ENCODE measurements around the gene RBM33. TPM values are rescaled to one million over a fixed set of nuclear protein-coding genes. Genes with fewer than 3 reads are reported as not detected.
A peak's percentile ranks its signal among the peaks of the same experiment; 100 is the strongest.

The RBM33 gene
- total and polyA plus RNA-seq, 2 of the 8 experiments (the other 6 are each of a cell fraction or from before 2014, with no cell fraction given): 16.5 to 64.6 TPM

- Histone ChIP-seq H4K8ac (ENCODE audit: extremely low read depth, insufficient read depth, low read length) (no peak overlapping the region; the same call in 1 of the 2 replicates), H3K9me3 (ENCODE audit: insufficient read depth in 2 of 2, low read depth in 1 of 2, low read length in 1 of 2) (peaks cover 0 to 8% of the 10 kb centered on the region in 2 experiments; a peak in 2 of 4 replicates), H2AK5ac (ENCODE audit: low read depth, low read length) (no peak overlapping the region), H3K79me1 (ENCODE audit: low read depth, low read length) (no peaks in the 10 kb centered on the region), H3K4me3 (ENCODE audit: extremely low read depth in 1 of 4, insufficient read depth in 2 of 4, low read depth in 3 of 4, low read length in 4 of 4) (peak overlapping the region; percentile 12 to 56 (median 25); a peak in 7 of 8 replicates), H3K14ac (ENCODE audit: insufficient read length) (no peak overlapping the region), H3K36me3 (ENCODE audit: control insufficient read depth in 2 of 4, insufficient read depth in 4 of 4, low read length in 3 of 4) (peaks cover 0 to 6% (median 0%) of the 10 kb centered on the region in 4 experiments; a peak in 2 of 8 replicates), H3K27me3 (replicated peaks in 1 of 4; ENCODE audit: control insufficient read depth in 3 of 4, extremely low read depth in 1 of 4, insufficient read depth in 3 of 4, low read length in 3 of 4) (peaks cover 67 to 100% (median 93%) of the 10 kb centered on the region in 4 experiments), H3K18ac (ENCODE audit: extremely low read depth, low read length) (peak overlapping the region; percentile 60; the same call in 1 of the 2 replicates), H2AFZ (ENCODE audit: low read length) (0 out of 2 replicates have a peak overlapping the region, but pooled peaks have one; percentile 15), H2BK5ac (ENCODE audit: low read depth, low read length) (no peak overlapping the region), H4K5ac (ENCODE audit: insufficient read length, low read depth, low read length) (no peak overlapping the region), H2BK15ac (ENCODE audit: low read length) (no peak overlapping the region), H3K23me2 (ENCODE audit: low read depth, low read length) (peaks cover 11% of the 10 kb centered on the region; the same call in 1 of the 2 replicates), H3K23ac (ENCODE audit: insufficient read length) (no peak overlapping the region), H2BK120ac (replicated peaks; ENCODE audit: low read depth, low read length) (no peak overlapping the region), H3K4me2 (ENCODE audit: insufficient read depth in 1 of 2, low read depth in 2 of 2, low read length in 2 of 2) (peak overlapping the region; percentile 40 to 78), H3K4me1 (replicated peaks in 1 of 4; ENCODE audit: control insufficient read depth in 3 of 4, insufficient read depth in 4 of 4, low read length in 3 of 4) (peaks cover 8 to 38% (median 28%) of the 10 kb centered on the region in 4 experiments), H3K79me2 (ENCODE audit: control insufficient read depth in 1 of 2, insufficient read depth in 2 of 2, low read length in 2 of 2) (no peaks in the 10 kb centered on the region), H2BK20ac (ENCODE audit: low read length) (no peak overlapping the region), H3K27ac (ENCODE audit: low read depth, low read length) (no peak overlapping the region), H3K56ac (replicated peaks; ENCODE audit: insufficient read length, low read depth, low read length) (no peak overlapping the region), H3K4ac (replicated peaks; ENCODE audit: insufficient read length, low read depth, low read length) (no peak overlapping the region), H4K91ac (replicated peaks; ENCODE audit: insufficient read length, low read length) (no peak overlapping the region), H2BK12ac (ENCODE audit: low read depth, low read length) (no peak overlapping the region), H3K9ac (replicated peaks in 1 of 4; ENCODE audit: extremely low read depth in 1 of 4, low read depth in 3 of 4, low read length in 3 of 4) (no peak overlapping the region), H4K20me1 (replicated peaks in 1 of 2; ENCODE audit: control insufficient read depth in 1 of 2, insufficient read depth in 2 of 2, low read length in 2 of 2) (peaks cover 10 to 11% of the 10 kb centered on the region in 2 experiments)
- CTCF ChIA-PET (ENCODE audit: partially characterized antibody): interaction anchor here (0.5 to 1.0 kb wide), 2 partner anchors 341 to 353 kb away, joined by 3 to 4 read pairs; no protein-coding TSS in a partner anchor
- FAIRE-seq (no peak), DNase-seq (ENCODE audit: low read depth in 1 of 2, low spot score in 2 of 2) (peak in 1 of 2 experiments; percentile 79)
- 3% methylated on average over 64 of the region's 96 CpGs; no CpG with 5 or more reads in 1 of the 2 experiments for WGBS, 2 experiments (ENCODE audit: extremely low coverage in 1 of 2, insufficient coverage in 1 of 2, insufficient read length in 1 of 2, insufficient replicate concordance in 2 of 2, low coverage in 1 of 2, low lambda C conversion rate in 2 of 2, missing lambda C conversion rate in 1 of 2)
- POLR2A ChIA-PET (ENCODE audit: partially characterized antibody): interaction anchor here (1.0 kb wide), 1 partner anchor 9 kb away, joined by 3 read pairs; no protein-coding TSS in a partner anchor
- TF ChIP-seq ZNF274 (IDR thresholded peaks at IDR 0.05; ENCODE audit: borderline replicate concordance, extremely low read depth, low read length) (no peak), NRF1 (IDR thresholded peaks at IDR 0.05; ENCODE audit: low read depth, low read length) (no peak), SUZ12 (IDR thresholded peaks at IDR 0.05; ENCODE audit: low read length) (peak; percentile 82), E2F6 (IDR thresholded peaks at IDR 0.05) (peak; percentile 85), BCL11A (IDR thresholded peaks at IDR 0.05; ENCODE audit: low read depth in 2 of 2, low read length in 2 of 2) (no peak), MAFK (IDR thresholded peaks at IDR 0.05; ENCODE audit: low read depth, low read length) (no peak), CHD2 (IDR thresholded peaks at IDR 0.05; ENCODE audit: low read length) (no peak), SRF (IDR thresholded peaks at IDR 0.05; ENCODE audit: low read depth, low read length) (no peak)
These were observed 159.2 kb downstream of the RBM33 start for GRCh38 chr7:155803418-155804376.
